GM19328 (cell line): ENCODE data around the gene IFI44L.

ENCODE experiments used
- ATAC-seq: cut with Tn5 transposase; IDR thresholded peaks from one replicate; pipeline ENCODE4 v1.9.1; 2021; ENCODE audit warnings: mild to moderate bottlenecking, moderate library complexity; ENCODE audit not compliant: unreplicated experiment

The IFI44L gene

DNA sequence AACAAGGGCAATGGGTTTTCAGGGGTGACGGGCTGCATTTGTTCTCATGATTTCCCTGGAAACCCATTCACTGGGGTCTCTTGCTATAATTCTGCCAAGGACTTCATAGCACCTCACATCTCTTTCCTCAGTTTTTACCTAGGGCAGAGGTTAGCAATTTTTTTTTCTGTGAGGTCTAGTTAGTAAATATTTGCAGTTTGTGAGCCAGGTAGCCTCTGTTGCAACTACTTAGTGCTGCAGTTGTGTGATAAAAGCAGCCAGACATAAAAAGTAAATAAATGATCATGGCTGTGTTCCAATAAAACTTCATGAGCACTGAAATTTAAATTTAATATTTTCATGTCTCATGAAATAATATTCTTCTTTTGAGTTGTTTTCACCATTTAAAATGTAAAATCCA lies 67.1 kb downstream of the IFI44L start:
- no peak for ATAC-seq

DNA sequence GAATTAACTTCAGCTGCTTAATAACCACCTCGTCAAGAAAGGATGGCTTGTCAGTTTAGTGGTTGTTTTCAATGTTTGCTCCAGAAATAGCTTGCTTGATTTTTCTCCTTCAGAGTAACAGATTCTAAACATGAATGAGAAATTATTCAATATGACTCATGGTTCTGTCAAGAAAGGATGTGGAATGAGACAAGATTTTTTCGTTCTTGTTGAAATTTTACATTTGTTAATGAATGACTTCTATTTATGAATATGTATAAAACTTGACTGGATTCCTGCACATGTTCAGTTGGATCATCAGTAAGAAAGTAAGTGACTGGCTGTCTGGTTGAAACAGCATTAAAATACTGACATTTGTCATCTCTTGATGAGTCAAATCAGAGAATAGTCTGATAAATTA lies 67.7 kb downstream of the IFI44L start:
- ATAC-seq, result no peak

DNA sequence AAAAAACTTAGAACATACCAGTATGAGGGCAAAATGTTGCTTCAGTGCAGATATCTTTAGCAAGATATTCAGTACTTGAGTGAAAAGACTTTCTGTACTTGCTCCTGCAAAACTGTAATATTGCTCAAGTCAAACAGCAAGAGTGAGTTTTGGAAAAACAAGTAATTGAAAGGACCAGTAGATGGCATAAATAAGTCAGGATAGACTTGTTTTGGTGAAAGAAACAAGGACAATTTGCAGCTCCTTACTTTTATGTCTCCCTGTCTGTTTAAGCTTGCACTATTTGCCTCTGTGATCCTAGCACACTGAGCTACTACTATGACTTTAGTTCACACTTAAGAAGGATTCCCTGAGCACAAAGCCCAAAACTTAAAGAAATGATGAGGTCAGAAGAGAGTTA lies 68.4 kb downstream of the IFI44L start:
- no peak for ATAC-seq

DNA sequence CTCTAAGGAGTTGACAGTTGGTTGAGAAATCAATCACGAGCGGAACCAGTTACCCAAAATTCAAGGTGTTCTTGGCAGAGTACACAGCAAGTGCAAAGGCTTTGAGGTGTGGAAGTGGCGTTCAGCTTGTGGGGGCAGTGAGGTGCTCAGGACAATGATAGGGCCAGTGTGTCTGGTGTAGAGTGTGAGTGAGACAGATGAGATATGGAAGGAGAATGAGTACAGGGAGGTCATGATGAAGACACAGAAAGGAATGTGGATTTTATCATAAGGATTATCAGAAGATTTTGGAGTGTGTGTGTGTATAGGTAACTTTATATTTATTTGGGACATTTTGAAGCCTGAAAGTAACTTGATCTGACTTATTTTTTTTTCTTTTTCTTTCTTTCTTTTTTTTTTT lies 70.3 kb downstream of the IFI44L start:
- ATAC-seq, result no peak

DNA sequence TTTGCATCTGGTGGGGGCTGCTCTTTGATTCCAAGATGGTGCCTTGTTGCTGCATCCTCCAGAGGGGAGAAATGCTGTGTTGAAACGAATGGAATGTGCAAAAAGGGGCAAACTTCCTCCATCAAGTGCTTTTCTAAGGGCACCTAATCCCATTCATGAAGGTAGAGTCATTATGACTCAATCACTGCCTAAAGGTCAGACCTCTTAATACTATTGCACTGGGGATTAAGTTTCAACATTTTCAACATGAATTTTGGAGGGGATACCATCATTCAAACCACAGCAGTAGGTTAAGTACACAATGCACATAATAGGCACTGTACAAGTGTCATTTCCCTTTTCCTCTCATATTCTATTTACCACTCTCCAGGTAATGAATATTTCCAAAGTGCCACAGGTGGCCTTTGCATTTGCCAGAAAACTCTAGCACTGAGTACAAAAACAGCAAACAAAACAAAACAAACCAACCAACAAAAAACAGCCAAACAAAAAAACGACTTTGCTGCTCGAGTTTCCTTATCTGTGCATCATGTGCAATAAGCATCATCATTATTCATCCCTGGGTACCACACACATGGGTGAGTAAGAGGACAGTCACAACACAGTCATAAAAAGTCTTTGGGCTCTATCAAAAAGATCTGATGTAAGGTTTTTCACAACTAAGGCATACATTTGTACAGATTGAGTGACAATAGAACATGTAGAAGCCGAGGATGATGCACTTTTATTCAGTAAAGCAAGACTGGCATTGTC lies 71.9 kb downstream of the IFI44L start:
- ATAC-seq, result no peak
